ENCODE results near the gene RRP8. TPM values are rescaled to one million over a fixed set of nuclear protein-coding genes. Genes with fewer than 3 reads are reported as not detected.

The RRP8 gene
- total and polyA plus RNA-seq, 7 donors = 10.2 to 23.2 (median 20.7) TPM

DNA sequence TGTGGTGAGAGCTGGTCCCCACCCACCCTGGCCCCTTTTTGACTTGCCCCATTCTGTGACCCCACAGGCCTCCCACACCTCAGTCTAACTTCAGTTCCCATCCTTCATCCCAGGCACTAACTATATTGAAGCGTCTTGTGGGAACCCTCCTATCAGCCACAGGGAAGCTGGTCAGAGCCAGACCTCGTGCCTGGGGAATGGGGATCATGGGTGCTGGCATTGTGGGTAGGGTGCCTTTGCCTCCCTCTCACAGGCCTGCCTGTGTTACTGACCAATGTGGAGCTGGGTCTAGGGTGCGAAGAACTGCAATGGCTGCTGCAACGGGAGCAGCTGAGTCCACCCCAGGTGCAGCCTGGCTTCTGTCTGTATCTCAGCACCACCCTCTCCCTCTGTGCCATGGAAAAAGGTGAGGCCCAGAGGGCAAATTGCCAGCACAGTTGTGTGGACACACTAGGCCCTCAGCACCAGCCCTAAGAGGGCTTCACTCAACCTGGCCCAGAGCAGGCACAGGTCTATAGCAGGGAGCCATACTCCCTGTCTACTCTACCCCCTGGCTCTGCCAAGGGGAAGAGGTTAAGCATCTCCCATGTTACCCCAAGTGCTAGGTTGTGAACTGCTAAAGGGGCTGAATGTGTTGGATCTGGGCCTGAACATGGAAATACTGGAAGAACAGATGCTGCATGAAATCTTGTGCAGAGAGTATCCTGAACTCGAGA is 37.3 kb downstream of the RRP8 start:
- no peak overlapping the region for H3K4me3 ChIP-seq
- H3K27me3 ChIP-seq = no peaks in the 10 kb centered on the region
- peaks cover 0 to 9% (median 7%) of the 10 kb centered on the region in 4 donors for H3K4me1 ChIP-seq
- 92 to 94% methylated on average over 5 of the region's 5 CpGs for WGBS, 2 donors
- intact Hi-C loops (cut with DNase I) = no loop called here
- H3K36me3 ChIP-seq = peaks cover 0 to 25% (median 0%) of the 10 kb centered on the region in 4 donors
- DNase-seq = no peak
- H3K27ac ChIP-seq = no peak overlapping the region
- TF ChIP-seq POLR2AphosphoS5 (IDR thresholded peaks at IDR 0.05) (no peak), POLR2A (IDR thresholded peaks at IDR 0.05) (no peak), EP300 (IDR thresholded peaks at IDR 0.05) (no peak)
- TF ChIP-seq, protein P1, sequence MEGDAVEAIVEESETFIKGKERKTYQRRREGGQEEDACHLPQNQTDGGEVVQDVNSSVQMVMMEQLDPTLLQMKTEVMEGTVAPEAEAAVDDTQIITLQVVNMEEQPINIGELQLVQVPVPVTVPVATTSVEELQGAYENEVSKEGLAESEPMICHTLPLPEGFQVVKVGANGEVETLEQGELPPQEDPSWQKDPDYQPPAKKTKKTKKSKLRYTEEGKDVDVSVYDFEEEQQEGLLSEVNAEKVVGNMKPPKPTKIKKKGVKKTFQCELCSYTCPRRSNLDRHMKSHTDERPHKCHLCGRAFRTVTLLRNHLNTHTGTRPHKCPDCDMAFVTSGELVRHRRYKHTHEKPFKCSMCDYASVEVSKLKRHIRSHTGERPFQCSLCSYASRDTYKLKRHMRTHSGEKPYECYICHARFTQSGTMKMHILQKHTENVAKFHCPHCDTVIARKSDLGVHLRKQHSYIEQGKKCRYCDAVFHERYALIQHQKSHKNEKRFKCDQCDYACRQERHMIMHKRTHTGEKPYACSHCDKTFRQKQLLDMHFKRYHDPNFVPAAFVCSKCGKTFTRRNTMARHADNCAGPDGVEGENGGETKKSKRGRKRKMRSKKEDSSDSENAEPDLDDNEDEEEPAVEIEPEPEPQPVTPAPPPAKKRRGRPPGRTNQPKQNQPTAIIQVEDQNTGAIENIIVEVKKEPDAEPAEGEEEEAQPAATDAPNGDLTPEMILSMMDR (IDR thresholded peaks at IDR 0.05) = no peak
- no peaks in the 10 kb centered on the region for H3K9me3 ChIP-seq

DNA sequence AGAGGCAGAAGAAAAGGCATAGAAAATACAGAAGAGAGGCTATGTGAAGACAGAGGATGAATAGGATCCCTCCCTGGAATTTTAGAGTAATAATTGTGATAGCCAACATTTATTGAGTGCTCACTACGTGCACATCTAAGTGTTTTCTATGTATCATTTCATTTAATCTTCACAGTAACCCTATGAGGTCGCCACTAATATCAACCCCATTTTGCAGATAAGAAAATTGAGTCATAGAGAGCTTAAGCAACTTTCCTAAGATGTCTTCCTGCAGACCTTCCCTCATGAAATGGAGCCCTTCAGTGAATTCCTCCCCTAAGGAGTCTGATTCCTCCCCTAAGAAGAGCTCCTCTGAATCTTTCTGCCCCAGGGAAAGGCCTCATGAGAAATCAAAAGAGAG is 38.1 kb downstream of the RRP8 start:
- peaks cover 0 to 9% (median 3%) of the 10 kb centered on the region in 4 donors for H3K4me1 ChIP-seq
- H3K36me3 ChIP-seq = peaks cover 0 to 18% (median 0%) of the 10 kb centered on the region in 4 donors
- no peak overlapping the region for H3K4me3 ChIP-seq
- WGBS, 2 donors = 89 to 94% methylated on average over 2 of the region's 2 CpGs
- no peak for TF ChIP-seq EP300 (IDR thresholded peaks at IDR 0.05)
- no peak for TF ChIP-seq POLR2A (IDR thresholded peaks at IDR 0.05)
- TF ChIP-seq POLR2AphosphoS5 (IDR thresholded peaks at IDR 0.05) = no peak
- TF ChIP-seq, protein P1 (IDR thresholded peaks at IDR 0.05) = no peak
- no peaks in the 10 kb centered on the region for H3K9me3 ChIP-seq
- no peak overlapping the region for H3K27ac ChIP-seq
- DNase-seq = no peak
- H3K27me3 ChIP-seq = no peaks in the 10 kb centered on the region
- intact Hi-C loops (cut with DNase I) = no loop called here

DNA sequence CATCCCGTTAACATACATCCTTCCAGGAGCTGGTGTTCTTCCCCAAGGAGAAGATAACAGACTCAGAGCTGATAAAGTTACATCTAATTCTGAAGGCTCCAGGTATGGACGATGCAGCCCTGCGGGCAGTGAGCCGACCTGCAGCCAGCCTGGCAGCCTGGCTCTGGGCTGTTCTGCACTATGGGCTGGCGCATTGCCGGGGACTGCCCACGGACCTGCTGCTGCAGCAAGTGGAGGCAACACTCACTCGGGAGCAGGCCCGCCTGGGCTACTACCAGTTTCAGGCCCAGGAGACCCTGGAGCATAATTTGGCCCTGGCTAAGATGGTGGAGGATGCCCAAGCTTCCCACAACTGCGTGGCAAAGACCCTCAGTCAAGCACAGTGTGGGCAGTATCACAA is 39.7 kb downstream of the RRP8 start:
- WGBS, 2 donors = 90 to 92% methylated on average over 10 of the region's 10 CpGs
- intact Hi-C loops (cut with DNase I) = no loop called here

DNA sequence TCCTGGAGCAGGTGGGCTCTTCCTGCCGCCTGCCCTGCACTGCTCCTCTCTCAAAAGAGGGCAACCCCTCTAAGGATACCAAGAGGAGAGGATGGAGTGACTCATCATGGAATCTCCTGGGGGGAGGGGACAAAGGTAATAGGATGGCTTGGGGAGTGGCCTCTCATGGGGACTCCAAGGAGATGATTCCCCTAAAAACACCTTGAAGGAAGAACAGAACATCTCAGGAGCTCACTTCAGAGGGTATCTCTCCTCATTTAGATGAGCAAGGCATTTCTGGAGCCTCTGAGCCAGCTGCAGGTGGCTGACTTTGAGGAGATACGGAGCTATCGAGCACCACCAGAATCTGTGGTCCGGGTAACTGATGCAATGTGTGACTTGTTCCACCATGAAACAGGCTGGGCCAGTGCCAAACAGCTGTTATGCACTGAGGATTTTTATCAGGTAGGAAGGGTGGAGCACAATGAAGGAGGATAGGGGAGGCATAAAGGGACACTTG is 40.2 kb downstream of the RRP8 start:
- intact Hi-C loops (cut with DNase I) = no loop called here
- no peaks in the 10 kb centered on the region for H3K27me3 ChIP-seq
- DNase-seq = no peak
- TF ChIP-seq POLR2A (IDR thresholded peaks at IDR 0.05) = no peak
- TF ChIP-seq, protein P1 (IDR thresholded peaks at IDR 0.05) = no peak
- no peak for TF ChIP-seq POLR2AphosphoS5 (IDR thresholded peaks at IDR 0.05)
- no peak for TF ChIP-seq EP300 (IDR thresholded peaks at IDR 0.05)
- H3K9me3 ChIP-seq = no peaks in the 10 kb centered on the region
- WGBS, 2 donors = 94 to 95% methylated on average over 4 of the region's 4 CpGs
- peaks cover 0 to 18% (median 0%) of the 10 kb centered on the region in 4 donors for H3K36me3 ChIP-seq
- no peak overlapping the region for H3K4me3 ChIP-seq
- H3K27ac ChIP-seq = no peak overlapping the region
- peaks cover 0 to under 1% (median 0%) of the 10 kb centered on the region in 4 donors for H3K4me1 ChIP-seq

More for the DNA sequence above, 39.7 kb downstream of the RRP8 start:
- no peak for DNase-seq
- no peaks in the 10 kb centered on the region for H3K9me3 ChIP-seq
- no peak overlapping the region for H3K4me3 ChIP-seq
- TF ChIP-seq, protein P1 (IDR thresholded peaks at IDR 0.05) = no peak
- TF ChIP-seq POLR2A (IDR thresholded peaks at IDR 0.05) (no peak), POLR2AphosphoS5 (IDR thresholded peaks at IDR 0.05) (no peak), EP300 (IDR thresholded peaks at IDR 0.05) (no peak)
- peaks cover 0 to 18% (median 0%) of the 10 kb centered on the region in 4 donors for H3K36me3 ChIP-seq
- peaks cover 0 to 6% (median 2%) of the 10 kb centered on the region in 4 donors for H3K4me1 ChIP-seq
- no peak overlapping the region for H3K27ac ChIP-seq
- no peaks in the 10 kb centered on the region for H3K27me3 ChIP-seq

Data from sigmoid colon (tissue), 7 donors.